Mesothelial cell of epicardium (in vitro differentiated cells): ENCODE data around the gene SERPINB10. TPM values are rescaled to one million over a fixed set of nuclear protein-coding genes. Genes with fewer than 3 reads are reported as not detected.
"Not testable (repeated sequence)": the region's sequence is repeated elsewhere in the genome, so short reads cannot be mapped to it uniquely, and the experiment has no call there.

Experiments used
- DNase-seq, 2 experiments: peaks; one replicate each; pipeline ENCODE4 v3.0.0; 2021; ENCODE audit warnings: low spot score in 2 of 2; ENCODE audit not compliant: unreplicated experiment in 2 of 2
- H3K27ac Mint-ChIP-seq: 2 replicates; pipeline ENCODE4 v1.8.0; 2021; ENCODE audit warnings: mixed read lengths
- H3K27me3 Mint-ChIP-seq: 2 replicates; pipeline ENCODE4 v1.8.0; 2021; ENCODE audit warnings: low read depth, mixed read lengths
- H3K36me3 Mint-ChIP-seq: 2 replicates; pipeline ENCODE4 v1.8.0; 2021; ENCODE audit warnings: mixed read lengths
- H3K4me1 Mint-ChIP-seq: 2 replicates; pipeline ENCODE4 v1.8.0; 2021; ENCODE audit warnings: mixed read lengths
- H3K4me3 Mint-ChIP-seq: 2 replicates; pipeline ENCODE4 v1.8.0; 2021; ENCODE audit warnings: mild to moderate bottlenecking, moderate library complexity, mixed read lengths
- H3K9me3 Mint-ChIP-seq: 2 replicates; pipeline ENCODE4 v1.8.0; 2021; ENCODE audit warnings: mixed read lengths
- total RNA-seq: library from RNA; stranded (reverse); gene quantifications from 3 replicates; pipeline ENCODE4 v1.2.1, GENCODE V29; 2021
- TF ChIP-seq, protein P1 (sequence below): fragments of 200-600 bp; sonication (generic); IDR thresholded peaks from one replicate; pipeline ENCODE4 v1.5.0; 2021; ENCODE audit warnings: antibody characterized with exemption; ENCODE audit not compliant: unreplicated experiment

Gene SERPINB10
- total RNA-seq, 1 donor from 2014 or later = not detected

DNA sequence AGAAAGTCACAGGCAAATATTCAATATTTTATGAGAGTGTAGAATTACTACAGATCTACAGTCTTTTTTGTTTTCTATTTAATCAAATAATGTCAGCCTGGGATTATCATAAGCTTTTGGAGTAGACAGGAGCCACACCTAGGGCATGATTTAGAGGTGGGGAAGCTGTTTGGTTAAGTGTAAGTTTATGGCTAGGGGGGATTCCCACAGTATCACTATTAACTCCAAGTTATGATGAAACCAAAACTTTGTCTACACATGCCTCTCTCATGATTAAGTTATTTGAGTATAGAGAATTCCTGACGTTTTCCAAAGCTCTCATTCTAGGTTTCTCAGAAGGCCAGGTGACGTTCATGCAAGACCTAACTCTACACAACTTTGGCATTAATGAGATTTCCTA, 2.1 kb downstream of the SERPINB10 start:
- peaks cover 6% of the 10 kb centered on the region for H3K9me3 Mint-ChIP-seq
- no peak overlapping the region for H3K4me3 Mint-ChIP-seq
- no peak for DNase-seq
- H3K27me3 Mint-ChIP-seq = peaks cover 42% of the 10 kb centered on the region
- H3K36me3 Mint-ChIP-seq = no peaks in the 10 kb centered on the region
- H3K4me1 Mint-ChIP-seq = no peaks in the 10 kb centered on the region
- no peak overlapping the region for H3K27ac Mint-ChIP-seq
- TF ChIP-seq, protein P1, sequence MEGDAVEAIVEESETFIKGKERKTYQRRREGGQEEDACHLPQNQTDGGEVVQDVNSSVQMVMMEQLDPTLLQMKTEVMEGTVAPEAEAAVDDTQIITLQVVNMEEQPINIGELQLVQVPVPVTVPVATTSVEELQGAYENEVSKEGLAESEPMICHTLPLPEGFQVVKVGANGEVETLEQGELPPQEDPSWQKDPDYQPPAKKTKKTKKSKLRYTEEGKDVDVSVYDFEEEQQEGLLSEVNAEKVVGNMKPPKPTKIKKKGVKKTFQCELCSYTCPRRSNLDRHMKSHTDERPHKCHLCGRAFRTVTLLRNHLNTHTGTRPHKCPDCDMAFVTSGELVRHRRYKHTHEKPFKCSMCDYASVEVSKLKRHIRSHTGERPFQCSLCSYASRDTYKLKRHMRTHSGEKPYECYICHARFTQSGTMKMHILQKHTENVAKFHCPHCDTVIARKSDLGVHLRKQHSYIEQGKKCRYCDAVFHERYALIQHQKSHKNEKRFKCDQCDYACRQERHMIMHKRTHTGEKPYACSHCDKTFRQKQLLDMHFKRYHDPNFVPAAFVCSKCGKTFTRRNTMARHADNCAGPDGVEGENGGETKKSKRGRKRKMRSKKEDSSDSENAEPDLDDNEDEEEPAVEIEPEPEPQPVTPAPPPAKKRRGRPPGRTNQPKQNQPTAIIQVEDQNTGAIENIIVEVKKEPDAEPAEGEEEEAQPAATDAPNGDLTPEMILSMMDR = no peak

DNA sequence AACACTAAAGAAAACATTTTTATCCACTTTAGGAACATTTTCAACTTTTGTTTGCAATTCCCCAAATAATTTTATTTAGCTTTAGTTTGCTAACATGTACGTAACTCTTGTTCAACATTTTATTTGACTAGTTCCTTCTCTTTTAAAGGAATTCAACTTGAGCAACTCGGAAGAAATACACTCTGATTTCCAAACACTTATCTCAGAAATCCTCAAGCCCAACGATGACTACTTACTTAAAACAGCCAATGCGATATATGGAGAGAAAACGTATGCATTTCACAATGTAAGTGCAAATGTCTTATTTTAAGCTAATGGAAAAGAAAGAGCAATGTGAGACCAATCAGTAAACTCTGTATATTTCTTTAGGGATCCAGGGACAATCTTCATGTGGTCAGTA, 10.1 kb downstream of the SERPINB10 start:
- Mint-ChIP-seq H3K36me3 (no peaks in the 10 kb centered on the region), H3K27ac (no peak overlapping the region), H3K4me1 (no peaks in the 10 kb centered on the region), H3K9me3 (no peaks in the 10 kb centered on the region), H3K27me3 (peaks cover 28% of the 10 kb centered on the region), H3K4me3 (no peak overlapping the region)
- TF ChIP-seq, protein P1 = no peak
- DNase-seq = no peak

GRCh38 chr18:63922049-63922448, 14.3 kb downstream of the SERPINB10 start:
- no peak overlapping the region for H3K4me3 Mint-ChIP-seq
- H3K9me3 Mint-ChIP-seq = no peaks in the 10 kb centered on the region

GRCh38 chr18:63924551-63924950, 16.8 kb downstream of the SERPINB10 start:
- Mint-ChIP-seq H3K27me3 (peaks cover 11% of the 10 kb centered on the region), H3K9me3 (no peaks in the 10 kb centered on the region), H3K4me1 (no peaks in the 10 kb centered on the region), H3K36me3 (no peaks in the 10 kb centered on the region), H3K4me3 (no peak overlapping the region), H3K27ac (no peak overlapping the region)
- TF ChIP-seq, protein P1 = no peak
- no peak for DNase-seq

More at GRCh38 chr18:63922049-63922448, 14.3 kb downstream of the SERPINB10 start:
- H3K27me3 Mint-ChIP-seq = peaks cover 19% of the 10 kb centered on the region
- no peak overlapping the region for H3K27ac Mint-ChIP-seq
- H3K36me3 Mint-ChIP-seq = no peaks in the 10 kb centered on the region
- H3K4me1 Mint-ChIP-seq = no peaks in the 10 kb centered on the region
- TF ChIP-seq, protein P1 = no peak
- DNase-seq = no peak

- no peaks in the 10 kb centered on the region for H3K4me1 Mint-ChIP-seq
- H3K27me3 Mint-ChIP-seq = peaks cover 13% of the 10 kb centered on the region
- no peak overlapping the region for H3K4me3 Mint-ChIP-seq
- DNase-seq = no peak
- H3K9me3 Mint-ChIP-seq = no peaks in the 10 kb centered on the region
- TF ChIP-seq, protein P1 = no peak
- no peak overlapping the region for H3K27ac Mint-ChIP-seq
- H3K36me3 Mint-ChIP-seq = no peaks in the 10 kb centered on the region
These were observed 20.6 kb downstream of the SERPINB10 start for GRCh38 chr18:63928331-63928730.

DNA sequence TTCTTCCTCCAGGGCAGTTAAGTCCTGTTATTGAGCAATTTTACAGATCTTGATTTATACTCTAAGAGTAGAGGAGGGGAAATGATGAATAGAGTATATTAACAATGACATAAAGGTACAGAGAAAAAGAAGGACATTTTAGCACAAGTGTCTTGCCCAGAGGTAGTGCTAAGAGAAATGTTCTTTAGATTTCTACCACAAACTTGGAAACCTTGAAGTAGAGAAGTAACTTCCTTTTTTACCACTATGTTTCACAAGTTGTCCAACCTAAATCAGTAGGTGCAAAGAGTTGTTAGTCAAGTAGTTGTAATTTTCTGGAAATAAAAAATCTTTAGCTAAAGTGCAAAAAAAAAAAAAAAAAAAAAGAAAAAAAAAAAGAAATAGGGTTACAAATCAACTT, 21.6 kb downstream of the SERPINB10 start:
- DNase-seq, H3K27me3 Mint-ChIP-seq, H3K9me3 Mint-ChIP-seq, H3K4me3 Mint-ChIP-seq, H3K4me1 Mint-ChIP-seq, H3K36me3 Mint-ChIP-seq, H3K27ac Mint-ChIP-seq: not testable (repeated sequence)
